Parathyroid adenoma (tissue), 2 donors: ENCODE measurements around the gene COL23A1.

Experiments used
- H2AFZ ChIP-seq: fragments of 300-600 bp; sonication (generic); one replicate; pipeline ENCODE4 v1.7.0; 2017; ENCODE audit warnings: antibody characterized with exemption, mild to moderate bottlenecking
- H3K27ac ChIP-seq: fragments of 300-600 bp; sonication (generic); one replicate; pipeline ENCODE4 v1.7.0; 2017
- H3K27me3 ChIP-seq: fragments of 300-600 bp; sonication (generic); one replicate; pipeline ENCODE4 v1.7.0; 2017; ENCODE audit warnings: low read length; ENCODE audit not compliant: control insufficient read depth, insufficient read depth
- H3K36me3 ChIP-seq: fragments of 300-600 bp; sonication (generic); one replicate; pipeline ENCODE4 v1.7.0; 2017; ENCODE audit warnings: low read length; ENCODE audit not compliant: control insufficient read depth, insufficient read depth
- H3K4me1 ChIP-seq: fragments of 300-600 bp; sonication (generic); one replicate; pipeline ENCODE4 v1.7.0; 2017; ENCODE audit warnings: control low read depth
- H3K4me2 ChIP-seq: fragments of 300-600 bp; sonication (generic); one replicate; pipeline ENCODE4 v1.7.0; 2017; ENCODE audit warnings: low read length
- H3K4me3 ChIP-seq: fragments of 300-600 bp; sonication (generic); one replicate; pipeline ENCODE4 v1.7.0; 2017; ENCODE audit warnings: low read depth, low read length
- H3K79me2 ChIP-seq: fragments of 300-600 bp; sonication (generic); one replicate; pipeline ENCODE4 v1.7.0; 2017; ENCODE audit warnings: control low read depth
- H3K9ac ChIP-seq: fragments of 300-600 bp; sonication (generic); one replicate; pipeline ENCODE4 v1.7.0; 2017; ENCODE audit warnings: mild to moderate bottlenecking
- H3K9me3 ChIP-seq: fragments of 300-600 bp; sonication (generic); one replicate; pipeline ENCODE4 v1.7.0; 2017; ENCODE audit warnings: low read length; ENCODE audit not compliant: control insufficient read depth
- CTCF ChIP-seq: fragments of 300-600 bp; sonication (generic); IDR thresholded peaks from one replicate; pipeline ENCODE4 v1.7.0; 2017; ENCODE audit warnings: antibody characterized with exemption, mild to moderate bottlenecking
- donor health status: primary hyperparathyroidism.

Gene COL23A1

GRCh38 chr5:178333821-178334481 lies 256.2 kb downstream of the COL23A1 start:
- H3K27me3 ChIP-seq = no peaks in the 10 kb centered on the region
- no peak overlapping the region for H3K4me2 ChIP-seq
- no peaks in the 10 kb centered on the region for H3K79me2 ChIP-seq
- no peaks in the 10 kb centered on the region for H3K9me3 ChIP-seq
- H3K36me3 ChIP-seq = no peaks in the 10 kb centered on the region
- no peak for TF ChIP-seq CTCF
- H3K4me3 ChIP-seq = no peak overlapping the region
- no peak overlapping the region for H2AFZ ChIP-seq
- H3K9ac ChIP-seq = no peak overlapping the region
- H3K4me1 ChIP-seq = no peaks in the 10 kb centered on the region
- H3K27ac ChIP-seq = no peak overlapping the region

- H3K79me2 ChIP-seq = no peaks in the 10 kb centered on the region
- H3K4me1 ChIP-seq = no peaks in the 10 kb centered on the region
- no peak overlapping the region for H3K4me3 ChIP-seq
- no peak overlapping the region for H3K9ac ChIP-seq
- no peaks in the 10 kb centered on the region for H3K36me3 ChIP-seq
- H3K27me3 ChIP-seq = no peaks in the 10 kb centered on the region
- no peak overlapping the region for H3K4me2 ChIP-seq
- no peaks in the 10 kb centered on the region for H3K9me3 ChIP-seq
- H2AFZ ChIP-seq = no peak overlapping the region
- TF ChIP-seq CTCF = no peak
- no peak overlapping the region for H3K27ac ChIP-seq
These were observed 258.0 kb downstream of the COL23A1 start for GRCh38 chr5:178332210-178332641.

- Histone ChIP-seq H3K9me3 (no peaks in the 10 kb centered on the region), H3K27me3 (no peaks in the 10 kb centered on the region), H3K9ac (no peak overlapping the region), H3K36me3 (no peaks in the 10 kb centered on the region), H3K4me2 (no peak overlapping the region), H3K4me1 (no peaks in the 10 kb centered on the region), H3K4me3 (no peak overlapping the region), H3K79me2 (no peaks in the 10 kb centered on the region), H3K27ac (no peak overlapping the region), H2AFZ (no peak overlapping the region)
- TF ChIP-seq CTCF = no peak
These were observed 258.6 kb downstream of the COL23A1 start for GRCh38 chr5:178331491-178331996.

- H2AFZ ChIP-seq = no peak overlapping the region
- no peak overlapping the region for H3K4me3 ChIP-seq
- no peak for TF ChIP-seq CTCF
- no peaks in the 10 kb centered on the region for H3K27me3 ChIP-seq
- no peaks in the 10 kb centered on the region for H3K4me1 ChIP-seq
- H3K9me3 ChIP-seq = no peaks in the 10 kb centered on the region
- H3K27ac ChIP-seq = no peak overlapping the region
- no peaks in the 10 kb centered on the region for H3K36me3 ChIP-seq
- no peak overlapping the region for H3K9ac ChIP-seq
- no peak overlapping the region for H3K4me2 ChIP-seq
- no peaks in the 10 kb centered on the region for H3K79me2 ChIP-seq
These were observed 259.3 kb downstream of the COL23A1 start for GRCh38 chr5:178330791-178331404.
